Lower lobe of right lung (tissue), 2 donors: ENCODE results near the gene VAV2. TPM values are rescaled to one million over a fixed set of nuclear protein-coding genes. Genes with fewer than 3 reads are reported as not detected.

Experiments used
- ATAC-seq, 2 donors: fragments of 200-7000 bp; cut with Tn5 transposase; one replicate each; pipeline ENCODE4 v1.9.1; 2020 to 2022; ENCODE audit warnings: mild to moderate bottlenecking in 2 of 2, moderate library complexity in 2 of 2
- DNase-seq: peaks from one replicate; pipeline ENCODE4 v3.0.0-alpha.2; 2020
- H3K27ac ChIP-seq: fragments of 200-600 bp; one replicate; pipeline ENCODE4 v1.8.0; 2022
- H3K27me3 ChIP-seq: fragments of 200-600 bp; one replicate; pipeline ENCODE4 v1.8.0; 2022; ENCODE audit warnings: low read depth
- H3K36me3 ChIP-seq: fragments of 200-600 bp; one replicate; pipeline ENCODE4 v1.8.0; 2022; ENCODE audit warnings: mild to moderate bottlenecking
- H3K4me1 ChIP-seq: fragments of 200-600 bp; one replicate; pipeline ENCODE4 v1.8.0; 2022
- H3K4me3 ChIP-seq: fragments of 200-600 bp; one replicate; pipeline ENCODE4 v1.8.0; 2022; ENCODE audit warnings: mild to moderate bottlenecking
- H3K9me3 ChIP-seq: fragments of 200-600 bp; one replicate; pipeline ENCODE4 v1.8.0; 2022
- intact Hi-C: fragments of 100-400 bp; cut with DNase I; formaldehyde crosslinking; loops from one replicate; pipeline ENCODE4 v1.11.0; 2022
- total RNA-seq: library from RNA; stranded (reverse); fragmentation: NEBNext Ultra II Directional; extraction: Animal tissue kit (Norgen Biotek cat#: 25700); gene quantifications from one replicate; pipeline ENCODE4 v1.2.1, GENCODE V29; 2021
- TF ChIP-seq, protein P1 (sequence below): fragments of 200-600 bp; IDR thresholded peaks from one replicate; pipeline ENCODE4 v1.8.0; 2022; ENCODE audit warnings: antibody characterized with exemption, mild to moderate bottlenecking
- donor health status: DM: no; HTN: yes; CAD: no; lungs with severe emphysema.

VAV2 gene
- total RNA-seq, 1 donor from 2014 or later = 26.9 TPM

GRCh38 chr9:134007571-134007970 is 15.4 kb upstream of the VAV2 start:
- ATAC-seq = no peak
- H3K27ac ChIP-seq = no peak overlapping the region
- DNase-seq = no peak

GRCh38 chr9:134007150-134007549 is 15.0 kb upstream of the VAV2 start:
- intact Hi-C loops = no loop called here
- ATAC-seq (no peak), DNase-seq (no peak)
- H3K4me1 ChIP-seq = no peaks in the 10 kb centered on the region
- no peaks in the 10 kb centered on the region for H3K36me3 ChIP-seq
- TF ChIP-seq, protein P1, sequence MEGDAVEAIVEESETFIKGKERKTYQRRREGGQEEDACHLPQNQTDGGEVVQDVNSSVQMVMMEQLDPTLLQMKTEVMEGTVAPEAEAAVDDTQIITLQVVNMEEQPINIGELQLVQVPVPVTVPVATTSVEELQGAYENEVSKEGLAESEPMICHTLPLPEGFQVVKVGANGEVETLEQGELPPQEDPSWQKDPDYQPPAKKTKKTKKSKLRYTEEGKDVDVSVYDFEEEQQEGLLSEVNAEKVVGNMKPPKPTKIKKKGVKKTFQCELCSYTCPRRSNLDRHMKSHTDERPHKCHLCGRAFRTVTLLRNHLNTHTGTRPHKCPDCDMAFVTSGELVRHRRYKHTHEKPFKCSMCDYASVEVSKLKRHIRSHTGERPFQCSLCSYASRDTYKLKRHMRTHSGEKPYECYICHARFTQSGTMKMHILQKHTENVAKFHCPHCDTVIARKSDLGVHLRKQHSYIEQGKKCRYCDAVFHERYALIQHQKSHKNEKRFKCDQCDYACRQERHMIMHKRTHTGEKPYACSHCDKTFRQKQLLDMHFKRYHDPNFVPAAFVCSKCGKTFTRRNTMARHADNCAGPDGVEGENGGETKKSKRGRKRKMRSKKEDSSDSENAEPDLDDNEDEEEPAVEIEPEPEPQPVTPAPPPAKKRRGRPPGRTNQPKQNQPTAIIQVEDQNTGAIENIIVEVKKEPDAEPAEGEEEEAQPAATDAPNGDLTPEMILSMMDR = no peak
- H3K27me3 ChIP-seq = no peaks in the 10 kb centered on the region
- no peak overlapping the region for H3K4me3 ChIP-seq
- no peaks in the 10 kb centered on the region for H3K9me3 ChIP-seq
- no peak overlapping the region for H3K27ac ChIP-seq

More at GRCh38 chr9:134007571-134007970, 15.4 kb upstream of the VAV2 start:
- Histone ChIP-seq H3K4me3 (no peak overlapping the region), H3K9me3 (no peaks in the 10 kb centered on the region), H3K27me3 (no peaks in the 10 kb centered on the region), H3K36me3 (no peaks in the 10 kb centered on the region), H3K4me1 (no peaks in the 10 kb centered on the region)
- intact Hi-C loops = no loop called here
- TF ChIP-seq, protein P1 = no peak

GRCh38 chr9:134005381-134005780 is 13.3 kb upstream of the VAV2 start:
- Histone ChIP-seq H3K4me1 (no peaks in the 10 kb centered on the region), H3K4me3 (no peak overlapping the region), H3K36me3 (no peaks in the 10 kb centered on the region), H3K27me3 (no peaks in the 10 kb centered on the region), H3K9me3 (no peaks in the 10 kb centered on the region), H3K27ac (no peak overlapping the region)
- intact Hi-C loops = no loop called here
- TF ChIP-seq, protein P1 = no peak
- no peak for ATAC-seq
- no peak for DNase-seq

DNA sequence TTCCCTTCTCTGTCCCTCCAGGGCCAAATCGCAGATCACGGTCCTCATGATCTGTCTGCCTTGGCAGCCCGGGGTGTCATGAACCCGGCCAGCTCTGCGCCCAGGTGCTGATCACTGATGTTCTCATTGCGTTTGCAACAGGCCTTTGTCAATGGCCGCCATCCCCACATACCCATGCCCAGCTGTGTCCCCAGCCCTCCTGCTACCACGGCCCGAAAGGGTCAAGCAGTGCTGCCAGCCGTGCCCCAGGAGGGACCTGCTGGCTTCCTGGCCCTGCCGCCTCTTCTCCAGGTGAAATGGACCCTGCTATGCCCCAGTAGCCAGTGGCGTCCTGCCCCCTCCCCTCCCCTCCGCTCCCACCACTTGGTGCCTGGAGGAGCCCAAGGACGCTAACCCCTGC is 12.8 kb upstream of the VAV2 start:
- H3K27me3 ChIP-seq = no peaks in the 10 kb centered on the region
- intact Hi-C loops = no loop called here
- no peaks in the 10 kb centered on the region for H3K4me1 ChIP-seq
- no peaks in the 10 kb centered on the region for H3K36me3 ChIP-seq
- no peak overlapping the region for H3K27ac ChIP-seq
- no peaks in the 10 kb centered on the region for H3K9me3 ChIP-seq
- no peak overlapping the region for H3K4me3 ChIP-seq
- TF ChIP-seq, protein P1 = no peak
- ATAC-seq (no peak), DNase-seq (no peak)

DNA sequence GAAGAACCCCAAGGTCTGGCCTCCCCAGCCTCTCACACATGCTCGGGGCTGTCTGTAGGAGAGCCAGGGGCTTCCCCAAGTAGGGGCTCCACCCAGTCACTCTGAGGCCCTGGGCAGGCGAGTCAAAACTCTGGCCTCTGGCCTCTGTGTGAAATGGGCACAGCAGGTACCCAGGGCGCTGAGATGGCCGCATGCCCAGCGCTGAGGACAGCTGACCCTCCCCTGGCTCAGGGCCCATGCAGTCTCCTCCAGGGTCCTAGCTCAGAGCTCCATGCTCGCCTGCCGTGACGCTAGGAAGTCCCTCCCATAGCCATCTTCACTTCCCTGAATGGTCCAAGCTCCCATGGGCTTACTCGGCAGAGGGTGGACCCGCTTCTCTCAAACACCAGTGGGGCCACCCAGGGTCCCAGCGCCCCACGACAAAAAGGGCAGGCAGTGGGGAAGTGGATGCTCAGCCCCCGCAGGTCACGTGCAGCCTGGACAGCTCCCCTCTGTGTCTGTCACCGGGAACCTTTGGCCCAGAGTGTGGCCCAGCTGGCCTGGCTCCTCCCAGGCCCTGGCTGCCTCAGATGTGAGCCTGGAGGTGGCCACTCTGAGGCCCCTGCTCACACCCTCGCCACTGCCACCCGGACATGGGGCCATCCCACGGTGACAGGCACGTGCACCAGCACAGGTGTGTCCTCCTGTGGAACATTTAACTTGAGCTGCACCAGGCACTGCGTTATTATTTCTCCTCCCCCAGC is 12.2 kb upstream of the VAV2 start:
- H3K36me3 ChIP-seq = no peaks in the 10 kb centered on the region
- H3K27ac ChIP-seq = no peak overlapping the region
- H3K9me3 ChIP-seq = no peaks in the 10 kb centered on the region
- intact Hi-C loops = no loop called here
- no peaks in the 10 kb centered on the region for H3K27me3 ChIP-seq
- DNase-seq = no peak
- no peak overlapping the region for H3K4me3 ChIP-seq
- no peak for ATAC-seq
- H3K4me1 ChIP-seq = no peaks in the 10 kb centered on the region
- TF ChIP-seq, protein P1 = no peak
